AG10803 (cell line): ENCODE results near the gene CBX5.

Experiments used
- DNase-seq: peaks from one replicate; pipeline ENCODE4 v3.0.0; 2010; ENCODE audit warnings: low read depth
- H3K4me3 ChIP-seq: 2 replicates; pipeline ENCODE4 v1.5.1; 2011; ENCODE audit warnings: mild to moderate bottlenecking, low read length, control low read depth
- TF ChIP-seq, protein P1 (sequence below): conservative IDR thresholded peaks from 2 replicates; pipeline ENCODE4 v1.5.1; 2011; ENCODE audit warnings: mild to moderate bottlenecking, low read length, control low read depth, inconsistent platforms

Gene CBX5

DNA sequence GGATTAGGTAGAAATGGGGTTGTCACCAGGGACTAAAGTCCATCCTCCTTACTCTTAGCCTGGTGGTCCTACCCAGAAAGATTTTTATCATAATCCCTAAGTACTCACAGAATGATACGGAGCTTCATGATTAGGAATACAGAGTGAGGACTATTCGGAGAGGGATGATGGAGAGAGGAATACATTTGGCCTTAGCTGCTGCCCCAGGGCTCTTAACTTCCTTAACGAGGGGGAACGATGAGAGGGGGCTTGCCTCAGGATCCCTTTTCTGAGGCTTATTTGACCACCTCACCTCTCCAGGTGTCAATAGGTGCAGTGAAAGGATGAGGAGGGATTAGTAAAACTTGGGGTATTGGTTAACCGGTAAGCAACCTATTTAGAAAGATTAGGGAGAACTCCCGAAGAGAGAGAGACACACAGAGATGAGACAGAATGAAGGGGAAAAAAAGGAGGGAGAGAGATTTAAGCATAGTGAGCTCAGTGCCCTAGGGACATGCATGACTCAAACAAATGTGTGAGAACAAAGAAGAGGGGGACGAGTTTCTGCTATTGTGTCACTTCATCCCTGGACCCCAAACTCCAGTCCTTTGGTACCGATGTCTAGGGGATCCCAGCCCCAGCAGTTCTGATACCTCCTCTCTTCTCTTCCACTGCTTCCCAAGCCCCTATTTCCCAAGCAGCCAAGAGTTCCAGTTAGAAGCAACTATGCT is 19.7 kb upstream of the CBX5 start:
- H3K4me3 ChIP-seq, result no peak overlapping the region
- TF ChIP-seq, protein P1, sequence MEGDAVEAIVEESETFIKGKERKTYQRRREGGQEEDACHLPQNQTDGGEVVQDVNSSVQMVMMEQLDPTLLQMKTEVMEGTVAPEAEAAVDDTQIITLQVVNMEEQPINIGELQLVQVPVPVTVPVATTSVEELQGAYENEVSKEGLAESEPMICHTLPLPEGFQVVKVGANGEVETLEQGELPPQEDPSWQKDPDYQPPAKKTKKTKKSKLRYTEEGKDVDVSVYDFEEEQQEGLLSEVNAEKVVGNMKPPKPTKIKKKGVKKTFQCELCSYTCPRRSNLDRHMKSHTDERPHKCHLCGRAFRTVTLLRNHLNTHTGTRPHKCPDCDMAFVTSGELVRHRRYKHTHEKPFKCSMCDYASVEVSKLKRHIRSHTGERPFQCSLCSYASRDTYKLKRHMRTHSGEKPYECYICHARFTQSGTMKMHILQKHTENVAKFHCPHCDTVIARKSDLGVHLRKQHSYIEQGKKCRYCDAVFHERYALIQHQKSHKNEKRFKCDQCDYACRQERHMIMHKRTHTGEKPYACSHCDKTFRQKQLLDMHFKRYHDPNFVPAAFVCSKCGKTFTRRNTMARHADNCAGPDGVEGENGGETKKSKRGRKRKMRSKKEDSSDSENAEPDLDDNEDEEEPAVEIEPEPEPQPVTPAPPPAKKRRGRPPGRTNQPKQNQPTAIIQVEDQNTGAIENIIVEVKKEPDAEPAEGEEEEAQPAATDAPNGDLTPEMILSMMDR, result no peak
- DNase-seq, result no peak

DNA sequence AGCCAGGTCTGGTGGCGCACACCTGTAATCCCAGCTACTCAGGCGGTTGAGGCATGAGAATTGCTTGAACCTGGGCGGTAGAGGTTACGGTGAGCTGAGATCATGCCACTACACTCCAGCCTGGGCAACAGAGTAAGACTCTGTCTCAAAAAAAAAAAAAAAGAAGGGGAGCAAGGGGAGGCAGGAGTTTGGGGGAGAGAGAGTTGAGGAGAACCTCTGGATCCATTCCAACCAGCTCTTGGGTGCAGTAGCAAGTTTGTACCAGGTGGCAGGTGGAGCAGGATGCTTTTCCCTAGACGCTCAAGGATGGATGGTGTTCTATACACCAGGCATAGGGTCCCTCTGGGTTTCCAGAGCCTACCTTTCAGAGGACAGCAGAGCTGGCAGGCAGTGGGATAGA is 19.0 kb upstream of the CBX5 start:
- H3K4me3 ChIP-seq, result no peak overlapping the region
- TF ChIP-seq, protein P1, result no peak
- no peak for DNase-seq

DNA sequence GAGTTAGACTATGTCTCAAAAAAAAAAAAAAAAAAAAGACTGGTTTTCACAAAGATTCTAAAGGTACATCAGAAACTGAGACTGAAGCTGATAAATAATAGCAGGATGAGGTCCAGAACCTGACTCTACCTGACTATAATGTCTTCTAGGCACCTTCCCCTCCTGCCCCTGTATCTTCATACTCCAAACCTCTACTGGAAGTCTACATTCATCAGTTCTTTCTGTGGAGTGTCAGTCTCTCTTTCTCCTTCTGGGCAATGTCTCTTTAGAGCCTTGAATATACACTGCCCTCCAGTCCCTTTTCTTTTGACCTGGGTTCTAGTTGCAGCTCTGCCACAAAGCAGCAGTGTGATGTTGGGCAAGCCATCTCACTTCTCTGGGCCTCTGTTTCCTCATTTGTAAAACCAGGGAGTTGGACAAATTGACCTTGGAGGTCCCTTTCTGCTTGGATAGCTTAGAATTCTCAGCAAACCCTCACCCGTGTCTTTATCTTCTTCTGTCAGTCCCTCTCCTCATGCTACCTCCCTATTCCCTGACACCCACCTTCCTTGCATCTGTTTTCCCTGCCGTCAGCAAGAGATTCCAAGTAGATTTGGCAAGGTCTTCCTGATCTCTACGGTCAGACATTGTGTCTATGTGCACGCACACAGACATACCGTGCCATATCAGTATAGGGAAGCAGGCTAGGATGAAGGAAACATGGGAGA is 16.6 kb upstream of the CBX5 start:
- TF ChIP-seq, protein P1, result no peak
- no peak for DNase-seq
- no peak overlapping the region for H3K4me3 ChIP-seq

DNA sequence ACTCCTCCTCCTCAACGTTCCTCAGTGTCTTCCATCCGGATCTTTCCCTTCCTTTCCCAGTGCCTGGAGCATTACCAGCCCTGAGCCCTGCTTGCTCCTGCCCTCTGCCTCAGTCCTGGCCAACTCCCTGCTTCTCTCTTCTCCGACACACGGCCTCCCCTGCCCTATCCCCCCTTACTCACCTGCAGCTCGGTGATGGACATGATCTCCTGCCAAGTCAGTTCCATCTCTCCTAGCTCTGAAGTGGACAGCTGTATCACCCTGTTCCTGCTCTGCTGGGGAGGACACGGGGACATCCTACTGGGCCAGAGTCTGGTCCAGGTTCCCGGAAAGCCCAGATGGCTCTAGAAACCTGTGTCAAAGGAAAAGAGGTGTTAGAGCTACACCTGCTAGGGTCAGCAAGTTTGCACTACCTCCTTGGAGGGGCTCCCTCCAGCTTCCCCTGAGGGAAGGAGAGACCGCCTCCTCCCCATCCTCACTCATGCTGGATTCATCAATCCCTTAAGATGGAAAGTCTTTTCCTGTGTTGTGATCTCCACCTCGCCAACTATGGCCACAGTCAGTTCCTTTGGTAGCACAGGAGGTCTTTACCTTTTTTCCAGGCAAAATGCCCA is 15.1 kb upstream of the CBX5 start:
- no peak for DNase-seq
- no peak overlapping the region for H3K4me3 ChIP-seq
- TF ChIP-seq, protein P1, result no peak

DNA sequence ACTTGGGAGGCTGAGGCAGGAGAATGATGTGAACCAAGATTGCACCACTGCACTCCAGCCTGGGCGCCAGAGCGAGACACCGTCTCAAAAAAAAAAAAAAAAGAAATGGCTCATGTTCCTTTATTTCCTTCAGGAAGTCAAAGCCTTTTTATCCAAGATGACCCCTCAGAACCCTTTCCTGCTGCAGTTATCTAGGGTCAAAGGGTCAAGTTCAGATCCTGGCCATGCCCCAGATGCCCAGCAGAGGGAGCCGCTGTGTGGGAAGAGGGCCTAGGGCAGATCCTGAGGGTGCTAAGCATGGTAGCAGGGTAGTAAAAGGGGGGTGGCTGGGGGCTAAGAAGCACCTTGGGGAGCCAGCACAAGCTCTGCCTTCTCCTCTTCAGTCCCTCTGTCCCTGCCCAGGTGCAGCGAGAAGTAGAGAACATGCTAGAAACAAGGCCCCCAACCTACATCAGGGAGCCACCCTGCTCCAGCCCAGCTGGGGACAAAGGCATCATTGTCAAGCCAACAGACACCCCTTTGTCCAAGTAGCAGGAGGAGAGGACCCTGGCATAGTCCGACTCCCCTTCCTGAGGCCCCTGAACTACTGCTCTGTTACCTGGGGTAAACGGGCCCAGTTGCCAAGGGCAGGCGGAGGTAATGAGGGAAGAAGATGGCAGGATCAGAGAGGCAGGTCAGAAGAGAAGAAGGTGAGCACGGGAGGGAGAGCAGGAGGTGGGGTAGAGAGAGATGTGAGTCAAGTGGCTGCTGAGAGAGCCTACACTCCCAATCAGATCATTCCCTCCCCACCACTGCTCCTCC is 14.4 kb upstream of the CBX5 start:
- H3K4me3 ChIP-seq, result no peak overlapping the region
- DNase-seq, result peak; percentile 30
- TF ChIP-seq, protein P1, result peak; percentile 88

DNA sequence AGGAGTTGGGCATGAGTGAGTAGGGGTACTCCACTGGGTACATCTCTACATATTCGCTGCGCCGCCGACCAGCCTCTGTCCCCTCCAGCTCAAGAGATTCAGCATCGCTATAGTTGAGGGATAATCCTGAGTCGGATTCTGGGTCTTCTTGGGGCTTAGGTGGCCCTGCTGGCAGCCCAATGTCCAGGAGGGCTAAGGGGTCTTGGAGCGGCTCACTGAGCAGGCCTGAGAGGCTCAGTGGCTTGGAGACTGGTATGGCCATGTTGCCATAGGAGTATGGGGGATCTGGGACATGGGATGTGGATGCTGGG is 13.0 kb upstream of the CBX5 start:
- TF ChIP-seq, protein P1, result no peak
- H3K4me3 ChIP-seq, result no peak overlapping the region
- no peak for DNase-seq
